Caki2 (cell line): ENCODE measurements around the gene STAU1. TPM values are rescaled to one million over a fixed set of nuclear protein-coding genes. Genes with fewer than 3 reads are reported as not detected.
"Not testable (repeated sequence)": the region's sequence is repeated elsewhere in the genome, so short reads cannot be mapped to it uniquely, and the experiment has no call there.

Experiments
- DNase-seq: peaks from one replicate; pipeline ENCODE4 v3.0.0-alpha.2; 2015; ENCODE audit warnings: low read depth
- in situ Hi-C: cut with HindIII; loops from 2 replicates; pipeline ENCODE4 v1.10.0; 2016; ENCODE audit warnings: low sequenced_read_pairs, low pct_unique_long_range_greater_than_20kb, mixed read lengths
- total RNA-seq: library from RNA; depleted of rRNA; stranded (reverse); fragments of >200 nt; shearing (Covaris generic); gene quantifications from 2 replicates; pipeline ENCODE4 v1.2.3, GENCODE V29; 2014; ENCODE audit warnings: low replicate concordance

Gene STAU1
- total RNA-seq, 1 experiment from 2014 or later, result 65.3 TPM

- in situ Hi-C loops, result no loop called here
- DNase-seq, result no peak
Observed at GRCh38 chr20:49146442-49147225, 41.5 kb downstream of the STAU1 start.

- in situ Hi-C loops, result no loop called here
- no peak for DNase-seq
Observed at GRCh38 chr20:49140834-49141233, 47.3 kb downstream of the STAU1 start.

GRCh38 chr20:49140411-49140810, 47.7 kb downstream of the STAU1 start:
- in situ Hi-C loops, result no loop called here
- DNase-seq, result no peak

- DNase-seq, result no peak
- in situ Hi-C loops, result loop anchor here (10.0 kb wide), 1 partner anchor 46 kb away; the partner anchor contains the start of gene STAU1
Observed at GRCh38 chr20:49138431-49138830, 49.7 kb downstream of the STAU1 start.

GRCh38 chr20:49136817-49137571, 51.1 kb downstream of the STAU1 start:
- in situ Hi-C loops, result loop anchor here (10.0 kb wide), 1 partner anchor 48 kb away; the partner anchor contains the start of gene STAU1

GRCh38 chr20:49134797-49135196, 53.3 kb downstream of the STAU1 start:
- DNase-seq, result not testable (repeated sequence)
- in situ Hi-C loops, result loop anchor here (10.0 kb wide), 1 partner anchor 50 kb away; the partner anchor contains the start of gene STAU1

More at GRCh38 chr20:49136817-49137571, 51.1 kb downstream of the STAU1 start:
- no peak for DNase-seq

- DNase-seq, result no peak
- in situ Hi-C loops, result loop anchor here (10.0 kb wide), 1 partner anchor 51 kb away; the partner anchor contains the start of gene STAU1
Observed at GRCh38 chr20:49133571-49133970, 54.6 kb downstream of the STAU1 start.

- peak; percentile 59 for DNase-seq
- in situ Hi-C loops, result loop anchor here (10.0 kb wide), 1 partner anchor 52 kb away; the partner anchor contains the start of gene STAU1
Observed at GRCh38 chr20:49132995-49133478, 55.1 kb downstream of the STAU1 start.

GRCh38 chr20:49123982-49124381, 64.2 kb downstream of the STAU1 start:
- in situ Hi-C loops, result no loop called here
- DNase-seq, result no peak

- no peak for DNase-seq
- in situ Hi-C loops, result no loop called here
Observed at GRCh38 chr20:49122920-49123319, 65.2 kb downstream of the STAU1 start.

- DNase-seq, result no peak
- in situ Hi-C loops, result no loop called here
Observed at GRCh38 chr20:49119988-49120387, 68.1 kb downstream of the STAU1 start.

GRCh38 chr20:49118307-49118706, 69.8 kb downstream of the STAU1 start:
- no peak for DNase-seq
- in situ Hi-C loops, result no loop called here

- no peak for DNase-seq
- in situ Hi-C loops, result no loop called here
Observed at GRCh38 chr20:49115564-49115963, 72.6 kb downstream of the STAU1 start.

- DNase-seq, result no peak
- in situ Hi-C loops, result no loop called here
Observed at GRCh38 chr20:49112596-49113274, 75.4 kb downstream of the STAU1 start.

GRCh38 chr20:49110767-49111694, 77.1 kb downstream of the STAU1 start:
- in situ Hi-C loops, result no loop called here

GRCh38 chr20:49106328-49106727, 81.8 kb downstream of the STAU1 start:
- DNase-seq, result no peak
- in situ Hi-C loops, result no loop called here

More at GRCh38 chr20:49110767-49111694, 77.1 kb downstream of the STAU1 start:
- no peak for DNase-seq

- in situ Hi-C loops, DNase-seq: not testable (repeated sequence)
Observed at GRCh38 chr20:49104979-49105547, 83.1 kb downstream of the STAU1 start.
